GM08714 (cell line): ENCODE measurements around the gene RTRAF.
A peak's percentile ranks its signal among the peaks of the same experiment; 100 is the strongest.

Experiments used
- H3K4me3 ChIP-seq: fragments of 200-500 bp; sonication (Bioruptor generic); 2 replicates; pipeline ENCODE4 v1.5.1; 2014; ENCODE audit warnings: mild to moderate bottlenecking, low read length, inconsistent platforms
- ZNF274 ChIP-seq: IDR thresholded peaks from 2 replicates; pipeline ENCODE4 v1.6.1; 2012; ENCODE audit warnings: mild to moderate bottlenecking, low read depth, low read length

Gene RTRAF

GRCh38 chr14:51989293-51990234 lies at the start of gene RTRAF:
Gene RTRAF, plus strand, starts transcription at chr14:51989546. Its CDS starts 94 bp downstream, at chr14:51989640.
- TF ChIP-seq ZNF274, result no peak
- peak within 1 kb of the TSS; percentile 92 for H3K4me3 ChIP-seq

GRCh38 chr14:51939755-51940301 lies 49.5 kb upstream of the RTRAF start:
- TF ChIP-seq ZNF274, result no peak
- H3K4me3 ChIP-seq, result no peak overlapping the region

- no peak for TF ChIP-seq ZNF274
- H3K4me3 ChIP-seq, result no peak overlapping the region
Measured at GRCh38 chr14:51942971-51943370, 46.4 kb upstream of the RTRAF start.

- no peak overlapping the region for H3K4me3 ChIP-seq
- TF ChIP-seq ZNF274, result no peak
Measured at GRCh38 chr14:51950007-51950406, 39.3 kb upstream of the RTRAF start.

GRCh38 chr14:51951656-51952055 lies 37.7 kb upstream of the RTRAF start:
- H3K4me3 ChIP-seq, result no peak overlapping the region
- TF ChIP-seq ZNF274, result no peak

- TF ChIP-seq ZNF274, result no peak
- no peak overlapping the region for H3K4me3 ChIP-seq
Measured at GRCh38 chr14:51954031-51954430, 35.3 kb upstream of the RTRAF start.

GRCh38 chr14:51954657-51955056 lies 34.7 kb upstream of the RTRAF start:
- no peak overlapping the region for H3K4me3 ChIP-seq
- no peak for TF ChIP-seq ZNF274

GRCh38 chr14:51957950-51958349 lies 31.4 kb upstream of the RTRAF start:
- no peak for TF ChIP-seq ZNF274
- no peak overlapping the region for H3K4me3 ChIP-seq

- no peak for TF ChIP-seq ZNF274
- no peak overlapping the region for H3K4me3 ChIP-seq
Measured at GRCh38 chr14:51959928-51960327, 29.4 kb upstream of the RTRAF start.

- no peak overlapping the region for H3K4me3 ChIP-seq
- no peak for TF ChIP-seq ZNF274
Measured at GRCh38 chr14:51960866-51961265, 28.5 kb upstream of the RTRAF start.

GRCh38 chr14:51962711-51963110 lies 26.6 kb upstream of the RTRAF start:
- H3K4me3 ChIP-seq, result no peak overlapping the region
- TF ChIP-seq ZNF274, result no peak

GRCh38 chr14:51963286-51963685 lies 26.1 kb upstream of the RTRAF start:
- no peak overlapping the region for H3K4me3 ChIP-seq
- no peak for TF ChIP-seq ZNF274

GRCh38 chr14:51967521-51967920 lies 21.8 kb upstream of the RTRAF start:
- no peak for TF ChIP-seq ZNF274
- H3K4me3 ChIP-seq, result no peak overlapping the region

GRCh38 chr14:51969852-51970540 lies 19.4 kb upstream of the RTRAF start:
- no peak for TF ChIP-seq ZNF274
- H3K4me3 ChIP-seq, result no peak overlapping the region

- no peak for TF ChIP-seq ZNF274
- H3K4me3 ChIP-seq, result no peak overlapping the region
Measured at GRCh38 chr14:51972566-51972965, 16.8 kb upstream of the RTRAF start.
